PC-3 (cell line): Measurements from ENCODE around the gene SLAMF6.

Experiments
- EZH2 ChIP-seq: fragments of 300-600 bp; sonication (generic); IDR thresholded peaks from one replicate; pipeline ENCODE4 v1.6.1; 2017; ENCODE audit warnings: antibody characterized with exemption, mild to moderate bottlenecking, low read length; ENCODE audit not compliant: unreplicated experiment
- EZH2phosphoT487 ChIP-seq: fragments of 300-600 bp; sonication (generic); IDR thresholded peaks from 2 replicates; pipeline ENCODE4 v1.6.1; 2018; ENCODE audit warnings: mild to moderate bottlenecking, antibody characterized with exemption, low read length, borderline replicate concordance
- TF ChIP-seq, protein P1 (sequence below): fragments of 300-600 bp; sonication (generic); conservative IDR thresholded peaks from 2 replicates; pipeline ENCODE4 v1.5.1; 2017; ENCODE audit warnings: antibody characterized with exemption, low read depth, mild to moderate bottlenecking, low read length

DNA sequence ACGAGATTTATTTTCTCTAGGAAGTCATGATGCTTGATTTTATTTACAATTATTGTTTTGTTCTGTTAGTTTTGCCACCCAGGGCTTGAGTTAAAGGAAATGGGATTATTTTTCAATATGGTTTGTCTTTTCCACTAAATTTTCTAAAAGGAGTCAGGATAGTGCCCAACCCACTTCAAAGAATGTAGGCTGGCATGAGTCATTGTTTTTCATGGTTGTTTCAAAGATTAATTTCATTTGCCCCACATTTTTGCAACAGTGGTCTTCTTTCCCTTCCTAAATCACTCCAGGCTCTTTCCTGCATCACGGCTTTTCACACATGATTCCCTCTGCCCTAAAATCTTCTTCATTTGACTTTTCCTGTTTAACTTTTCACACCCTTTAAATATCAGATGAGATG is 2.5 kb downstream of the SLAMF6 start:
- TF ChIP-seq, protein P1, sequence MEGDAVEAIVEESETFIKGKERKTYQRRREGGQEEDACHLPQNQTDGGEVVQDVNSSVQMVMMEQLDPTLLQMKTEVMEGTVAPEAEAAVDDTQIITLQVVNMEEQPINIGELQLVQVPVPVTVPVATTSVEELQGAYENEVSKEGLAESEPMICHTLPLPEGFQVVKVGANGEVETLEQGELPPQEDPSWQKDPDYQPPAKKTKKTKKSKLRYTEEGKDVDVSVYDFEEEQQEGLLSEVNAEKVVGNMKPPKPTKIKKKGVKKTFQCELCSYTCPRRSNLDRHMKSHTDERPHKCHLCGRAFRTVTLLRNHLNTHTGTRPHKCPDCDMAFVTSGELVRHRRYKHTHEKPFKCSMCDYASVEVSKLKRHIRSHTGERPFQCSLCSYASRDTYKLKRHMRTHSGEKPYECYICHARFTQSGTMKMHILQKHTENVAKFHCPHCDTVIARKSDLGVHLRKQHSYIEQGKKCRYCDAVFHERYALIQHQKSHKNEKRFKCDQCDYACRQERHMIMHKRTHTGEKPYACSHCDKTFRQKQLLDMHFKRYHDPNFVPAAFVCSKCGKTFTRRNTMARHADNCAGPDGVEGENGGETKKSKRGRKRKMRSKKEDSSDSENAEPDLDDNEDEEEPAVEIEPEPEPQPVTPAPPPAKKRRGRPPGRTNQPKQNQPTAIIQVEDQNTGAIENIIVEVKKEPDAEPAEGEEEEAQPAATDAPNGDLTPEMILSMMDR, result no peak
- TF ChIP-seq EZH2 (no peak), EZH2phosphoT487 (no peak)
